ENCODE results near the gene CXCR5.

CXCR5 gene

DNA sequence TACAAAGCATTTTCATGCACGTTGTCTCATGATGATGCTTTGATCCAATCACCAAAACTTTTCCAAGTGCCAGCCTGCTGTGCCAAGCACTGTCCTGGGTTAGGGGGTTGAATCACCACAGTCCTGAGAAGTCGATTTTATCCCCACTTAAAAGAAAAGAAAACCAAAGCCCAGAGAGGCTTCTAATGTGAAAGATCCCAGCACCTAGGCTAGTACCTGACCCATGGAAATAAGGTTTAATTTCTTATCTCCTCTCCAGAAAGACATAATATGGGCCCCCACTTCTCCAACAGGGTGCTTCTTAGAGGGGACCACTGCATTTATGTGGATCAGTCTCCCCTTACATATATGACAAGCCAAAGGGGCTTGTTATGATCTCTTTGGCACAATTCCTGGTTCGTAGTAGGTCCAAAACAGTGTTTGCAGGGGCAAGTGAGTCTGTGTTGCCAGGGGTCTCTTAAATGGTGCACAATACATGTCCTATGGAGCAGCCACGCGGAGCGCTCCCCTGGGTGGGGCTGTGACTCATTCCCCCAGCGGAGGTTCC lies 43.9 kb downstream of the CXCR5 start:
- DNase-seq (ENCODE audit: low read depth in 2 of 2, low spot score in 1 of 2): no peak

DNA sequence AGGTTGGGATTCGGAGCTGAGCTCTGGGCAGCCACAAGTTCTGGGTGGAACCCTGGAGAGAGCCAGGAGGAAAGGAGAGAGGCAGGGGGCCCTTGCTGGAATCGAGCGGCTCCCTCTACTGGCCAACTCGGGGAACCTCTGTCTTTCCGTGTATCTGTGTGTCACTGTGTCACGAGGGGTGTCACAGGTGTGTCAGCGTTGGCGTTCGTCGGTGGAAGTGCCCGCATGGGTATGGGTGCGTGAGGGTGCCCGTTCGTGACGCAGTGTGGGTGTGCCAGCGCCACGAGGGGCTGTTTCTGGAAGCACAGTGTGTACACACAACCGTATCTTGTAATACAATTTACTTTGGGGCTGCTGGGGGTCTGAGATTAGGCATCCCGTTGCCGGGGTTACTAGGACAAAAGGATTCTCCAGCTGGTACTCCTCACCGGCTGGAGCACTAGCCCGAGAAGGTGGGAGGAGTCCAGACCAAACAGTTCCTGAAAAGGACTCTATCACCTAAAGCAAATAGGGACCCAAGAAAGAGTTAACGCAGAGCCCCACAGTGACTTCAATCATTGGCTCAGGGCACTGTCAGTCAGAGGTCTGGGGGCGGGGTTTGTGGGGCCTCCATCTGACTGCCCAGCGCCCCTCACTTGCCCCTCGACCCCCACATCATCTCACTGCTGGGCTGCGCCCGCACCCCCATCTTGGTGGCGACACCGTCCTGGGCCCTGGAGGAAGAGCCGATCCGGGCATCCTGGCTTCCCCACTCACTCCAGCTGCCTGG lies 44.6 kb downstream of the CXCR5 start:
- DNase-seq (ENCODE audit: low read depth in 2 of 2, low spot score in 1 of 2): peak; percentile 81 to 83

DNA sequence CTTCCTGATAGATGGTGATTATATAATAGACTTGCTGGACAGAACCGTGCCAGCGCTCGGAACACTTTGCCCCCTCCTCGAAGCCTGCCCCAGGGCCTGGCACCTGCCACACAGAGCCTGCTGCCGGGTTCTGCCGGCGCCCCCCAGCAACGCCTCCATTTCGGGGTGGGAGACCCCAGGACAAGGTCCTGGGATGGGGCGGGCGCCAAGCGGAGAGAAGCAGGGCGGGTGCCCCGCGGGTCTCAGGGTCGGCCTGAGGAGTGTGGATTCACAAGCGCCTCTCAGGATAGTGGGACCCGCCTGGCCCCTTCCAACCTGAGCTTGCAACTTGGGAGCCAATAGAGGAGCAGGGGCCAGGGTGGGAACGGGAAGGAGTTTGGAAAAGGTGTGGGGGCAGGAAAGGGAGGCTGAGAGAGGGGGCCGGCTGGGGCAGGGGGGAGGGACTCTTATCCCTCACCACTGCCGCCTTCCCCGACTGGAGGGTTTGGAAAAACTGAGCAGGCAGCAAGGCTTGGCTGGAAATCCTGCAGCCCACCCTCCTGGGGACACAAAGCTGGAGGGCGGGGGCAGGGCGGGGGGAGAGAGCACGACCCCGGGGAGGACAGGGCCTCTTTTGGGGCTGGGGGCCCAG lies 45.3 kb downstream of the CXCR5 start:
- DNase-seq (ENCODE audit: low read depth in 2 of 2, low spot score in 1 of 2): no peak

DNA sequence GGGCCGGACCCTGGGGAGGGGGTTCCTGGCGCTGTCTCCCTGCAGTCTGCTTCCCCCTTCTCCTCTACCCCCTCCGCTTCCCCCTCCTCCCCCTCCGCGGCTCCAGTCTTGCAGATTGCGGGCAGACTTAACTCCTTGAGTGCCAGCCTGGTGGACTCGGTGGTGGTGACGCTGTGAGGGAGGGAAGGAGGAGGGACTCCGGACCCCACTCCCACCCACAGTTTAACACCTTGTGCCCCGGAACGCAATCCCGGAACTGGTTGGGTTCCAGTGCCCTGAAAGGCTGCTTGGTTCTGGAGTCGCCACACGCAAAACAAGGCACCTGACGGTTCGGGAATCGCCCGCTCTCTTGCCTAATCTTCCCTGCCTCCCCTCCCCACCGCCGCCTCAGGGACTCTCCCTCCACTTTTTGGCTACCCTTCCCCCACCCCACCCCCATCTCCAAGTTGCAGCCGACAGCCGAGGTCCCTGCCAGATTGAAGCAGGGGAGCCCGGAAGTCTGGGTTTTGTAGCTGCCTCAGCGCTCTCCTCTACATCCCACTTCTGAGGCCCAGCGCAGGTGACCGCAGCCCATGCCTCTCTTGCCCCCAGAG lies 45.9 kb downstream of the CXCR5 start:
- peak in 1 of 2 donors; percentile 54 for DNase-seq (ENCODE audit: low read depth in 2 of 2, low spot score in 1 of 2)

DNA sequence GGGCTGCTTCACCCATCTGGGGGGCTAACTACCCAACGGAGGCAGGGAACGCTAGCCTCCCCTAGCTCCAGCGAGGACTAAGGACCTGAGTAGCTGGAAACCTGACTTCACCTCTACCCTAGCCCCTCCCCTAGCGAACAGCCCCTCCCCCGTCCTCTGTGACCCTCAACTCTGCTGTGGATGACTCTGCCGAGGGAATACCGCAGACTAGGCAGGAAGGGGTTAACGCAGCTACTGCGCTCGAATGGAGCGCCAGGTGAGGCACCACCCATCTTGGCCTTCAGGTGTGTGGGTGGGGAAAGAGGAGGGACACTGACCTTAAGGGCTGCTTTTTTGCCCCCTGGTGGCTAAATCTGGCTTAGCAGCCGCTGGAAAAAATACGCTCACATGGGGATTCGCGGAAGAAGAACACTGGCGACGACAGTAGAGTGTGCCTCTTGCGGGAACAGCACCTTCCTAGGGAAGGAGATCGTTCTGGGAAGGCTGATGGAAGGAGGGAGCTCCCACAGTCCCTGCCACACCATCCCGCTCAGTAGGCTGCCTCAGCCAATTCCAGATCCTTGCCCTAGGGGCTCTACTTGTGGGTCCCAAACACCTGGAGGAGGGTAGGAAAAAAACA lies 46.5 kb downstream of the CXCR5 start:
- peak; percentile 73 to 75 for DNase-seq (ENCODE audit: low read depth in 2 of 2, low spot score in 1 of 2)

DNA sequence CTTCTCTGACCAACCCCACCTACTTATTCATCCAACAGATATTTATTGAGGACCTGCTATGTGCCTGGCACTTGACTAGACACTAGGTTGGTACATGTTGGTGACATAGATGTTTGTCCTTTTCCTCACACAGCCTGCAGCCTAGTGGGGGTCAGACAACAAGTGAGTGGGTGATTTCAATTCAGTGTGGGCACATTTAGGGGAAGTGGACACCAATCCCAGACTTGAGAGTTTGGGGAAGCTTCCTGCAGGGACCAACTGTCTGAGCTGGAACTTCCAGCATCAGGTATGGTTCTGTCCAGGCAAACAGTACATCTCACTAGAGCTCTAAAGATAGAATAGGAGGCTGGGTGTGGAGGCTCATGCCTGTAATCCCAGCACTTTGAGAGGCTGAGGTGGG lies 47.9 kb downstream of the CXCR5 start:
- DNase-seq (ENCODE audit: low read depth in 2 of 2, low spot score in 1 of 2): no peak

DNA sequence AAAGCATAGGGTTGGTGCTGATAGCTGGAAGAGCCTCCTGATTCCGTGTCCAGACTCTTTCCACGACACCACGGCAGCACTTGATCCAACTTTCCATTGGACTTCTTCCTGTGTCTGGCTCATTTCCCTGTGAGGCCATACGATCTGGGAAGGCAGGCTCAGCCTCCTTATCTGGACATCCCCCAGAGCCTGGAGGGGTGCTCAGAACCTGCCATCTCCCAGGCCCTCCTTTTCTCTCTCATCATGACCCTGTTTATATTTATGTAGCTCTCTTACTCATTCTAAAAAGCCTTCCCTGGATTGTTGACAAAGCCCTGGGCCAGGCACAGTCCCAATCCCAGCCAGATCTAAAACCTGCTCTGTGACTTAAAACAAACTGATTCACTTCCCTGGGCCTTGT lies 49.8 kb downstream of the CXCR5 start:
- no peak for DNase-seq (ENCODE audit: low read depth in 2 of 2, low spot score in 1 of 2)

DNA sequence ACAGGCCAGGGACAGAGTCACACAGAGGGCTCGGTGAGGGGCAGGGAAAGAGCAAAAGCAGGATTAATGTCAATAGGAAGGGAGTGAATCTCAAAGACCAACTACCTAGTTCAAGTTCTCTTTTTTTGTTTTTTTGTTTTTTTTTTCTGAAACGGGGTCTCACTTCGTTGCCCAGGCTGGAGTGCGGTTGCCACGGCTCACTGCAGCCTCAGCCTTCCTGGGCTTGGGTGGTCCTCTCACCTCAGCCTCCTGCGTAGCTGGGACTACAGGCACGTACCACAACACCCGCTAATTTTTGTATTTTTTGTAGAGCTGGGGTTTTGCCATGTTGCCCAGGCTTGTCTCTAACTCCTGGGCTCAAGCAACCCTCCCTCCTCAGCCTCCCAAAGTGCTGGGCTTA lies 51.7 kb downstream of the CXCR5 start:
- no peak for DNase-seq (ENCODE audit: low read depth in 2 of 2, low spot score in 1 of 2)

DNA sequence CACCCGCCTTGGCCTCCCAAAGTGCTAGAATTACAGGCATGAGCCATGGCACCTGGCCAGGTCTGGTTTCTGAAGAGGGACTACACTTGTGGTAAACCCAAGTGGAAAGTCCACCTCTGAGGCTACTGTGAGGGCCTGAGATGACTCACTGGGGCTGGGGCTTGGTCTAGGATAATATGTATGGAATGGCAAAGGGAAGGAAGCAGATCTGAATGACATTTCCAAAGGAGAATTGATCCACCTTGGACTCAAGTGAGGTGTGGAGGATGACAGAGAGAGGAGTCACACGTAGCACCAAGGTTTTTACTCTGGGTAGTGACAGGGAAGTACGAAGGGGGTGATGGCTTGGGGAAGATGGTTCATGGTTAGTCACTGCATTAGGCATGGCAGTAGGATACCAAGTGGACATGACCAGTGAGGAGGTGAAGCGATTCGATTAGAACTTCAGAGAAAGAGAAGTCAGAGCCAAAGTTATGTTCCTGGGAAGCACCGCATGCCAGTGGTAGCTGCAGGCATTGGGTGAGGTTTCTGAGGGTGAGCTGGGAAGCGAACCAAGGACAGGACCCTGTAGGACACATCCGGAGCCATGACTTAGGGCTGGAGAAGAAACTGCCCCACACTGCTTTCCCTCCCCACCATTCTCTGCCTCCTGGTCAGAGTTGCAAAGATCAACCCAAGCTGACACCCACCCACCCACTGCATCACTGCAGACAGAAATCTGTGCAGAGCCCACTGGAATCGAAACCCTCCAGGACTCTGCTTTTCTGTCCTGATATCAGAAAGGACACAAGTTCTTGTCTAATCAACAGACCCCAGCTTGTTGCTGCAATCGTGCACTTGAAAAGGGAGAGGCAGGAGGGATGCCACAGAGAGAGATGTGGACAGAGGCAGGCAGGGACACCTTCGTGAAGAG lies 55.1 kb downstream of the CXCR5 start:
- DNase-seq (ENCODE audit: low read depth in 2 of 2, low spot score in 1 of 2): no peak

DNA sequence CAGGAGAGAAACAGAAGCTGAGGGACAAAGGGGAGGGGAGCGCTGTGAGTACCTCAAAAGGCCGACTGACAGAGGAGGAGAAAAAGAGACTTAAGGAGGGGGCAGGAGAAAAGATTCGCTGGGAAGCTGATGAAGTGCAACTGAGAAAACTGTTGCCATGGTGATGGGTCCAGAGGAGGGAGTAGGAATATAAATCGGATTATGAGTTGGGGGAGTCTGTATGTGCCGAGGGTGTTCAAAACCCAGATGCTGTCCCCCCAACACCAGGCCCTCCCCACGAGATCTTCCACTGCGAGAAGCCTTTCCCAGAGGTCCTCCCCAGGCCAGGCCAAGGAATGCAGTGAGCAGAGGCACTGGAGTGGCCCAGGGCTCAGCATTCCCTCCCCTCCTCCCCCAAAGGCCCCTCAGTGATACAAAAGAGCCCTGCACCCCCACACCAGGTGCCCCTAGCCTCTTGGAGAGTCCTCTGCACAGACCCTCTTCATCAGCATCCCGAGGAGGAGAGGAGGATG lies 55.8 kb downstream of the CXCR5 start:
- no peak for DNase-seq (ENCODE audit: low read depth in 2 of 2, low spot score in 1 of 2)

DNA sequence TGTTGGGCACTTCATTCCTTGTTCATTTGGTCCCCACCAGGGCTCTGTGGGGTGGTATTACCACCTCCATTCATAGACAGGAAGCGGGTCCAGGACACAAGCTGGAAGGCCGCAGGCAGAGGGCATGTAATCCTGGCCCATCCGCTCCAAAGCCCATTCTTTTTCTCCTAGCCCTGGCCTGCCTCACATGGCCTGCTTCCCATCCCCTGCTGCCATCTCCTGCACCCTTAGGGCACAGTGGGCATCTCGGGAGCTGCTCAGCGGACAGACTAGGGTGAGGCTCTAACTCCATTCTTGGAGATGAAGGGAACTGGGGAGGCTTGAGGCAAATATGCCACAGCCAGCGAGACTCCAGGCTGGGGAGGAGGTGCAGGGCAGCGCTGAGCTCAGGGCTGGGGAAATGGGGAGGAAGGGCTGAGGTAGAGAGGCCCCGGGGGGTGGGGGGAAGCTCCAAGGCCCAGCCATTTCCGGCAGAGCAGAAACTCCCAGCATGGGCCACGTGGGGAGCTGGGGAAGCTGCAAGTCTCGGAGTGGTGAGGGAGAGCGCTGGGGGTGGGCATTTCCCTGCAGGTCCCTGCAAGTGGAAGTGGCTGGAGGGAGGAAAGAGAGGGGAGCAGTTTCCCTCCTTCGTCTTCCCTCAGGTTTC lies 56.4 kb downstream of the CXCR5 start:
- no peak for DNase-seq (ENCODE audit: low read depth in 2 of 2, low spot score in 1 of 2)

DNA sequence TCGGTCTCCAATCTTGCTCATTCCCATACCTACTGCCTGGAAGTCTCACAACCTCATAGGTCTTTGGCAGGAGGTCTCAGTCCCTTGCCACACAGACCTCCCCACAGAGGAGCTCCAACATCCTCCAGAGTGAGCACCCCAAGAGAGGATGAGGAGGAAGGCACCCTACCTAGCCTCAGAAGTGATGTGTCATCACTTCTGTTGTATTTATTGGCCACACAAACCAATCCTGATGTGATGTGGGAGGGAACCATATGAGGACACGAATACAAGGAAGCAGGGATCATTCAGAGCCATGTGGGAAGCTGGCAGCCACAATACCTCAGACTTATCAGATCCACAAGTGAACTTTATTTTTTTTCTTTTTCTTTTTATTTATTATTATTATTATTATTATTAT lies 63.4 kb downstream of the CXCR5 start:
- no peak for DNase-seq (ENCODE audit: low read depth in 2 of 2, low spot score in 1 of 2)

Data from stimulated activated CD8-positive, alpha-beta memory T cell treated with anti-CD3 and anti-CD28 coated beads, Interleukin-4, amount 100 ng/mL, for 1 hour (primary cell).